BJ (cell line): ENCODE data around the gene COA8. TPM values are rescaled to one million over a fixed set of nuclear protein-coding genes. Genes with fewer than 3 reads are reported as not detected.

Experiments
- CTCF ChIA-PET: fragments of 350-600 bp; formaldehyde crosslinking; extraction: SDS; loops from one replicate; lab custom pipeline; 2021; ENCODE audit warnings: antibody characterized with exemption, inconsistent platforms; lab: Yijun Ruan, JAX
- POLR2A ChIA-PET: fragments of 300-600 bp; sonication (Branson Sonifier 250); formaldehyde crosslinking; extraction: SDS; loops from one replicate; lab custom pipeline; 2021; ENCODE audit warnings: antibody characterized with exemption; lab: Charles Lee
- DNase-seq: peaks from one replicate; pipeline ENCODE4 v3.0.0-alpha.2; 2011; ENCODE audit warnings: low read depth
- H3K27me3 ChIP-seq: 2 replicates; pipeline ENCODE4 v1.6.0; 2011; ENCODE audit warnings: low read length; ENCODE audit not compliant: control insufficient read depth, insufficient read depth
- H3K36me3 ChIP-seq: 2 replicates; pipeline ENCODE4 v1.5.1; 2011; ENCODE audit warnings: low read length; ENCODE audit not compliant: control insufficient read depth, insufficient read depth
- H3K4me3 ChIP-seq: 2 replicates; pipeline ENCODE4 v1.5.1; 2011; ENCODE audit warnings: low read depth, mild to moderate bottlenecking, control low read depth, low read length
- polyA plus RNA-seq: library from polyadenylated mRNA; depleted of rRNA; stranded (reverse); fragments of >200 nt; gene quantifications from 2 replicates; pipeline ENCODE4 v1.2.3, GENCODE V29; 2011
- TF ChIP-seq, protein P1 (sequence below): IDR thresholded peaks from 2 replicates; pipeline ENCODE4 v1.5.1; 2011; ENCODE audit warnings: low read depth, mild to moderate bottlenecking, control low read depth, inconsistent platforms, low read length, moderate library complexity; ENCODE audit not compliant: insufficient read depth

Gene COA8
- polyA plus RNA-seq, 1 experiment, result 16.9 TPM

DNA sequence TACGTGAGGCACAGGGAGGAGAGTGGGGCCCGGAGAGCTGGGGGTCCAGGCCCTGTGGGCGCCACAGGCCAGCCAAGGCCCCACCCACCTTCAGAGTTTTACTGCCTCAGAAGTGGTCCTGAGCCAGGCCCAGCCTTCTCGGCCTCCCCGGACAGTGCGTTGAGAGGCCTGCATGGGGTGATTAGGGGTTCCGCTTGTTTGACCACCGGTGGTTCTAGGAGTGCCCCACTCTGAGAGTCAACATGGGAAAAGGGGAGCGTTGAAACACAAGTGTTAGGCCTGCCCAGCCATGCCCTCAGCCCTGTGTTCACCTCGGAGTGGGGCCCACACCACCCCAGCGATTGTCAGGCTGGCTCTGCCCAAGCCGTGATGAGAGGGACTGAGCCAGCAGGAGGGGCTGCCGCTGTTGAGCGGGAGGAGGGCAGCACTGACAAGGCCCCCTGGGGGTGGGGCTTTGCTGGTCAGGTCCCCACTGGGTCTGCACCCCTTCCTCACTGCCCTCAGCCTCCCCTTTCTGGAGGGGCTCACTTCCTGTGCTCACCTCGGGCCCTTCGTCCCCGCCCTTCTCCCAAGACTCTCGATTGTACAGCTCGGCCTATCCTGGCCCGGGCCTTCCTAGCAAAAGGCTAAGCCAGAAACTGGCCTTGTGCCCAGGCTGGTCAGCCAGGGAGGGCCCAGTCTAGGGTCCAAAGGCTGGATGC, 44.9 kb upstream of the COA8 start:
- POLR2A ChIA-PET, result no interaction called here
- DNase-seq, result no peak
- CTCF ChIA-PET, result interaction anchor here (1.0 to 10.1 kb wide), 12 partner anchors 9 to 68 kb away, joined by 3 to 228 read pairs (median 10); partner anchors contain the start of gene TRMT61A
- TF ChIP-seq, protein P1, sequence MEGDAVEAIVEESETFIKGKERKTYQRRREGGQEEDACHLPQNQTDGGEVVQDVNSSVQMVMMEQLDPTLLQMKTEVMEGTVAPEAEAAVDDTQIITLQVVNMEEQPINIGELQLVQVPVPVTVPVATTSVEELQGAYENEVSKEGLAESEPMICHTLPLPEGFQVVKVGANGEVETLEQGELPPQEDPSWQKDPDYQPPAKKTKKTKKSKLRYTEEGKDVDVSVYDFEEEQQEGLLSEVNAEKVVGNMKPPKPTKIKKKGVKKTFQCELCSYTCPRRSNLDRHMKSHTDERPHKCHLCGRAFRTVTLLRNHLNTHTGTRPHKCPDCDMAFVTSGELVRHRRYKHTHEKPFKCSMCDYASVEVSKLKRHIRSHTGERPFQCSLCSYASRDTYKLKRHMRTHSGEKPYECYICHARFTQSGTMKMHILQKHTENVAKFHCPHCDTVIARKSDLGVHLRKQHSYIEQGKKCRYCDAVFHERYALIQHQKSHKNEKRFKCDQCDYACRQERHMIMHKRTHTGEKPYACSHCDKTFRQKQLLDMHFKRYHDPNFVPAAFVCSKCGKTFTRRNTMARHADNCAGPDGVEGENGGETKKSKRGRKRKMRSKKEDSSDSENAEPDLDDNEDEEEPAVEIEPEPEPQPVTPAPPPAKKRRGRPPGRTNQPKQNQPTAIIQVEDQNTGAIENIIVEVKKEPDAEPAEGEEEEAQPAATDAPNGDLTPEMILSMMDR, result no peak
- Histone ChIP-seq H3K36me3 (peaks cover 8% of the 10 kb centered on the region), H3K4me3 (no peak overlapping the region), H3K27me3 (no peaks in the 10 kb centered on the region)

DNA sequence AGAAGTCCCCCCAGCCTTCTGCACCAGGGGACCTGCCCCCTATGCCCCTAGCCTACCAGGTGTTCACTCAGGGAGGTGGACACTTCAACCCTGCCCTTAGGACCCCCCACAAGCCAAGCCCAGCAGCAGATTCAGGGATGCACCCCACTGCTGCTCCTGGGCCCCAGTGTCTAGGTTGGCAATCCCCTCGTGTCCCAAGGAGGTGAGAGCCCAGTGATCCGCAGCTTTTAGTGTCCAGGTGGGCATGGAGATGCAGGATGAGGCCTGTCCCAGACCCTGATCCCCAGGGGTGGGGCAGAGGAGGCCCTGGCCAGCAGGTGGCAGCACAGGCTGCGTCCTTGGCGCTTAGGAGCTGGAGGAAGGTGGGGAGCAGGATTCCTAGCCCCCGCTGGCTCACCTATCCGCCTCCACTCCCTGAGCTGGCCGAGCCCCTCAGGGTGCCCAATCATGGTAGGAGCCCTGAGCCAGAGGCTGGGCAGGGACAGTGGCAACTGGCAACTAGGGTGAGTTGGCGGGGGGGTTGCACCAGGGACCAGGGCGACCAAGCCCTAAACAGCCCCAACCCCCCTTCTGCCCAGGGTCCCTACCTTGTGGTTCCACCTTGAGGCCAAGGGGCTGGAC, 44.2 kb upstream of the COA8 start:
- DNase-seq, result no peak
- CTCF ChIA-PET, result interaction anchor here (0.6 to 10.1 kb wide), 12 partner anchors 9 to 127 kb away, joined by 3 to 228 read pairs (median 10); partner anchors contain the start of gene TRMT61A

DNA sequence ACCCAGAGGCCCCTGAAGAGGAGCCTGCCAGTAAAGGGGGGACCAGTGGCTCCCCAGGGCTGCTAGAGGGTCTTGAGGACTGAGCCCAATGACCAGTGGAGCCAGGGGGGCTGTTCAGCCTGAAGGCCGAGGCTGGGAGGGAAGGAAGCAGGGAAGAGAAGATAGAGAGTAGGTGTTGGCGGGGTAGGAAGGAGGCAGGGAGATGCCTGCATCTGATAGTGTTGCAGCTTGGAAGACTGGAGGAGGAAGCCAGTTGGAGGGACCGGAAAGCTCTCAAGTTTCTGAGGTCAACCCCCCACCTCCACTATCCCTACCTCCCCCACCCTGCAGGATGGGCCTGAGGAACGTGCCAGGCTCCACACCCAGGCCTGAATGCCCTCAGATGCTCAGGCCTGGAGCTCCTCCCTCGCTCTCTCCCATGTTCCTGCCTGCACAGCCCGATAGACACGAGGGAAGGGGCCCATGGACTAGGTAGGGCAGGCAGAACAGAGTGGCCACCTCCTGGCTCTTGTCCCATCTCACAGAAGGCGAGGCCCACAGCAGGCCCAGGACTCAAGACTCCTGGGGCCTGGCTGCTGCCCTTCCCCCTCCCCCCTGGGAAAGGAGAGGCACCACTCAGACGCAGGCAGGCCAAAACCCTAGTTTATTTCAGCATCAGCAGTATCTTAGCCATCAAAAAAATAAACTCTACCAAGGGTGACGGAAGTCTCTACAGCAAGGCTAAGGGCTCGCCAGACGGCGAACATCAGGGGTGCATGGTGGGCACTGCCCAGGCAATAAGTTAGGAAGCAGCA, 43.5 kb upstream of the COA8 start:
- Histone ChIP-seq H3K27me3 (peaks cover 1% of the 10 kb centered on the region; the same call in 1 of the 2 replicates), H3K4me3 (no peak overlapping the region), H3K36me3 (peaks cover 8% of the 10 kb centered on the region)
- CTCF ChIA-PET, result interaction anchor here (0.6 to 10.1 kb wide), 12 partner anchors 9 to 128 kb away, joined by 3 to 228 read pairs (median 10); partner anchors contain the start of gene TRMT61A
- TF ChIP-seq, protein P1, result no peak
- POLR2A ChIA-PET, result interaction anchor here (0.6 kb wide), 2 partner anchors 8 to 10 kb away, joined by 3 to 13 read pairs; partner anchors contain the start of gene TRMT61A
- no peak for DNase-seq

More for the DNA sequence above, 44.2 kb upstream of the COA8 start:
- H3K27me3 ChIP-seq, result no peaks in the 10 kb centered on the region
- no peak overlapping the region for H3K4me3 ChIP-seq
- TF ChIP-seq, protein P1, result peak; percentile 91
- peaks cover 8% of the 10 kb centered on the region for H3K36me3 ChIP-seq
- POLR2A ChIA-PET, result interaction anchor here (0.6 kb wide), 2 partner anchors 9 to 10 kb away, joined by 3 to 13 read pairs; partner anchors contain the start of gene TRMT61A

DNA sequence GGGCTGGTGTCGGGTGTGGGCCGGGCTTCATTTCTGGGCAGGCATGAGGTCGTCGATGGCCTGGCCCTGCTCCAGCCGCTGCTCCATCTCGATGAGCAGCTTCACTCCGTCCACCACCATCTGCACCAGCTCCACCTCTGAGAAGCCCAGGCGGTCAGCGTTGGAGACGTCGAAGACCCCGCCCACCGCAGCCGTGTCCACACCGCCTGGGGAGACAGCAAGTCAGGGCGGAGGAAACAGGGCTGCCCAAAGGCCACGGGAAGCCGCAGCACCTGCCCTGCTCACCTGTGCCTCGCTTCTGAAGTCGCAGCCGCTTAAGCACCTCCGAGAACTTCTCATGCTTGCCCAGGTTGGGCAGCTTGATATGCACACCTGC, 42.9 kb upstream of the COA8 start:
- peaks cover 1% of the 10 kb centered on the region; the same call in 1 of the 2 replicates for H3K27me3 ChIP-seq
- H3K4me3 ChIP-seq, result no peak overlapping the region
- peaks cover 6% of the 10 kb centered on the region for H3K36me3 ChIP-seq
- TF ChIP-seq, protein P1, result no peak
- DNase-seq, result no peak
- ChIA-PET CTCF (interaction anchor here (1.1 to 10.1 kb wide), 7 partner anchors 8 to 42 kb away, joined by 4 to 228 read pairs (median 17); partner anchors contain the start of gene TRMT61A), POLR2A (no interaction called here)
